K562 (cell line): Measurements from ENCODE around the gene BRWD1. TPM values are rescaled to one million over a fixed set of nuclear protein-coding genes. Genes with fewer than 3 reads are reported as not detected.

Experiments used
- ATF4 ChIP-seq: fragments of 450-650 bp; formaldehyde crosslinking; IDR thresholded peaks from 2 replicates; pipeline ENCODE4 v1.4.0; 2022; ENCODE audit warnings: mild to moderate bottlenecking, moderate library complexity
- BRF1 ChIP-seq: IDR thresholded peaks from 3 replicates; pipeline ENCODE4 v1.6.1; 2011; ENCODE audit warnings: borderline replicate concordance, mild to moderate bottlenecking; ENCODE audit not compliant: insufficient read length; ENCODE audit errors: extremely low read depth
- CHD2 ChIP-seq: IDR thresholded peaks from 2 replicates; pipeline ENCODE4 v1.6.1; 2011; ENCODE audit warnings: low read depth, low read length
- JUN ChIP-seq, 2 experiments: sonication (generic) in 1 of 2; formaldehyde crosslinking in 1 of 2; IDR thresholded peaks; 2 replicates each; pipeline versions ENCODE4 v1.6.1 to v1.8.0; 2012 to 2022; ENCODE audit warnings: borderline replicate concordance in 2 of 2, mild to moderate bottlenecking in 2 of 2, improper control_type of control experiment in 1 of 2, low read depth in 1 of 2, low read length in 1 of 2, missing genetic modification reagents in 1 of 2
- KDM5B ChIP-seq: fragments of 200-600 bp; sonication (generic); IDR thresholded peaks from 2 replicates; pipeline ENCODE4 v1.6.1; 2012; ENCODE audit warnings: low read depth, mild to moderate bottlenecking, moderate library complexity, low read length, control low read depth, inconsistent platforms; ENCODE audit not compliant: insufficient replicate concordance
- POU5F1 ChIP-seq: fragments of 150-350 bp; IDR thresholded peaks from 2 replicates; pipeline ENCODE4 v1.6.1; 2014; ENCODE audit warnings: borderline replicate concordance, low read length, low read depth, mild to moderate bottlenecking; ENCODE audit not compliant: partially characterized antibody
- RBM34 ChIP-seq: fragments of 200-400 bp; formaldehyde crosslinking; IDR thresholded peaks from 2 replicates; pipeline ENCODE4 v1.6.1; 2018; ENCODE audit warnings: low read length, borderline replicate concordance; ENCODE audit not compliant: insufficient read depth
- SMAD1 ChIP-seq: fragments of 150-350 bp; IDR thresholded peaks from 2 replicates; pipeline ENCODE4 v1.6.1; 2014; ENCODE audit warnings: low read length, low read depth; ENCODE audit not compliant: partially characterized antibody
- ZEB2 ChIP-seq: fragments of 450-650 bp; IDR thresholded peaks from 2 replicates; pipeline ENCODE4 v1.6.1; 2016
- ZKSCAN1 ChIP-seq: fragments of 150-350 bp; IDR thresholded peaks from 2 replicates; pipeline ENCODE4 v1.6.1; 2016; ENCODE audit warnings: low read depth, low read length
- ZNF280B ChIP-seq: fragments of 250-450 bp; sonication (Bioruptor Pico); IDR thresholded peaks from 2 replicates; pipeline ENCODE4 v1.5.1; 2021; ENCODE audit warnings: mild to moderate bottlenecking
- ZNF583 ChIP-seq: fragments of 250-450 bp; sonication (Bioruptor Pico); IDR thresholded peaks from 2 replicates; pipeline ENCODE4 v1.4.0; 2020
- ZNF609 ChIP-seq: sonication (generic); formaldehyde crosslinking; IDR thresholded peaks from 2 replicates; pipeline ENCODE4 v1.8.1; 2023; ENCODE audit warnings: missing genetic modification reagents, mild to moderate bottlenecking, borderline replicate concordance
- polyA plus RNA-seq, 8 experiments: library from polyadenylated mRNA; depleted of rRNA in 4 of 8; stranded (reverse) in 5 of 8; unstranded in 3 of 8; fragments of >200 nt; fragmentation: Nextera tagmentation in 2 of 8; fragmentation: Illumina TruSeq in 1 of 8; extraction: Ambion mirVana in 2 of 8; extraction: Trizol in 1 of 8; gene quantifications; 2 replicates each; pipeline versions ENCODE4 v1.2.1 to v1.2.3, GENCODE V29; 2011 to 2014; ENCODE audit warnings: inconsistent platforms in 1 of 8, missing spikeins in 1 of 8
- total RNA-seq, 7 experiments: library from RNA; depleted of rRNA in 6 of 7; stranded (reverse); fragments of >200 nt in 6 of 7; fragmentation: Illumina TruSeq in 2 of 7; extraction: Trizol in 2 of 7; gene quantifications; 2 replicates each; pipeline versions ENCODE4 v1.2.1 to v1.2.3, GENCODE V29; 2011 to 2021; ENCODE audit warnings: low replicate concordance in 1 of 7
- TF ChIP-seq, protein P1 (sequence below), 2 experiments: fragments of 150-350 bp in 1 of 2; IDR thresholded peaks; 2 replicates each; pipeline ENCODE4 v1.6.1; 2012 to 2016; ENCODE audit warnings: low read depth in 2 of 2, low read length in 2 of 2, mild to moderate bottlenecking in 1 of 2, moderate library complexity in 1 of 2

Gene BRWD1
- total and polyA plus RNA-seq, 9 of the 15 experiments (the other 6 are each of a cell fraction or from before 2014, with no cell fraction given) = 10.1 to 60.2 (median 34.1) TPM

GRCh38 chr21:39183272-39184049 lies 130.0 kb downstream of the BRWD1 start, which contains the start of gene PSMG1 (continued):
- TF ChIP-seq KDM5B (peak; percentile 91), ZNF583 (no peak), SMAD1 (no peak), POU5F1 (no peak), ZEB2 (peak; percentile 44; the same call in 1 of the 2 replicates), JUN (IDR thresholded peaks at IDR 0.05; ENCODE audit: borderline replicate concordance, low read depth, low read length) (peak; percentile 45; the same call in 1 of the 2 replicates), JUN (CRISPR knock-in tag; IDR thresholded peaks at IDR 0.05; ENCODE audit: borderline replicate concordance) (no peak; the same call in 1 of the 2 replicates), ATF4 (peak; percentile 40; the same call in 1 of the 2 replicates), ZNF280B (no peak), CHD2 (peak; percentile 89), RBM34 (peak; percentile 92; the same call in 1 of the 2 replicates), ZNF609 (CRISPR knock-in tag) (peak; percentile 32; the same call in 1 of the 2 replicates), BRF1 (no peak), ZKSCAN1 (0 out of 2 replicates have a peak, but pooled peaks have one; percentile 22)
- TF ChIP-seq, protein P1, sequence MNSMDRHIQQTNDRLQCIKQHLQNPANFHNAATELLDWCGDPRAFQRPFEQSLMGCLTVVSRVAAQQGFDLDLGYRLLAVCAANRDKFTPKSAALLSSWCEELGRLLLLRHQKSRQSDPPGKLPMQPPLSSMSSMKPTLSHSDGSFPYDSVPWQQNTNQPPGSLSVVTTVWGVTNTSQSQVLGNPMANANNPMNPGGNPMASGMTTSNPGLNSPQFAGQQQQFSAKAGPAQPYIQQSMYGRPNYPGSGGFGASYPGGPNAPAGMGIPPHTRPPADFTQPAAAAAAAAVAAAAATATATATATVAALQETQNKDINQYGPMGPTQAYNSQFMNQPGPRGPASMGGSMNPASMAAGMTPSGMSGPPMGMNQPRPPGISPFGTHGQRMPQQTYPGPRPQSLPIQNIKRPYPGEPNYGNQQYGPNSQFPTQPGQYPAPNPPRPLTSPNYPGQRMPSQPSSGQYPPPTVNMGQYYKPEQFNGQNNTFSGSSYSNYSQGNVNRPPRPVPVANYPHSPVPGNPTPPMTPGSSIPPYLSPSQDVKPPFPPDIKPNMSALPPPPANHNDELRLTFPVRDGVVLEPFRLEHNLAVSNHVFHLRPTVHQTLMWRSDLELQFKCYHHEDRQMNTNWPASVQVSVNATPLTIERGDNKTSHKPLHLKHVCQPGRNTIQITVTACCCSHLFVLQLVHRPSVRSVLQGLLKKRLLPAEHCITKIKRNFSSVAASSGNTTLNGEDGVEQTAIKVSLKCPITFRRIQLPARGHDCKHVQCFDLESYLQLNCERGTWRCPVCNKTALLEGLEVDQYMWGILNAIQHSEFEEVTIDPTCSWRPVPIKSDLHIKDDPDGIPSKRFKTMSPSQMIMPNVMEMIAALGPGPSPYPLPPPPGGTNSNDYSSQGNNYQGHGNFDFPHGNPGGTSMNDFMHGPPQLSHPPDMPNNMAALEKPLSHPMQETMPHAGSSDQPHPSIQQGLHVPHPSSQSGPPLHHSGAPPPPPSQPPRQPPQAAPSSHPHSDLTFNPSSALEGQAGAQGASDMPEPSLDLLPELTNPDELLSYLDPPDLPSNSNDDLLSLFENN (IDR thresholded peaks at IDR 0.05; ENCODE audit: low read depth in 2 of 2, low read length in 2 of 2) = peak in 1 of 2 experiments; percentile 36; a peak in 1 of 4 replicates
